BJ (cell line): ENCODE results near the gene SRRM5. TPM values are rescaled to one million over a fixed set of nuclear protein-coding genes. Genes with fewer than 3 reads are reported as not detected.

Experiments used
- CTCF ChIA-PET: fragments of 350-600 bp; formaldehyde crosslinking; extraction: SDS; loops from one replicate; lab custom pipeline; 2021; ENCODE audit warnings: antibody characterized with exemption, inconsistent platforms; lab: Yijun Ruan, JAX
- POLR2A ChIA-PET: fragments of 300-600 bp; sonication (Branson Sonifier 250); formaldehyde crosslinking; extraction: SDS; loops from one replicate; lab custom pipeline; 2021; ENCODE audit warnings: antibody characterized with exemption; lab: Charles Lee
- DNase-seq: peaks from one replicate; pipeline ENCODE4 v3.0.0-alpha.2; 2011; ENCODE audit warnings: low read depth
- H3K27me3 ChIP-seq: 2 replicates; pipeline ENCODE4 v1.6.0; 2011; ENCODE audit warnings: low read length; ENCODE audit not compliant: control insufficient read depth, insufficient read depth
- H3K36me3 ChIP-seq: 2 replicates; pipeline ENCODE4 v1.5.1; 2011; ENCODE audit warnings: low read length; ENCODE audit not compliant: control insufficient read depth, insufficient read depth
- H3K4me3 ChIP-seq: 2 replicates; pipeline ENCODE4 v1.5.1; 2011; ENCODE audit warnings: low read depth, mild to moderate bottlenecking, control low read depth, low read length
- CTCF ChIP-seq: IDR thresholded peaks from 2 replicates; pipeline ENCODE4 v1.5.1; 2011; ENCODE audit warnings: low read depth, mild to moderate bottlenecking, control low read depth, inconsistent platforms, low read length, moderate library complexity; ENCODE audit not compliant: insufficient read depth
- polyA plus RNA-seq: library from polyadenylated mRNA; depleted of rRNA; stranded (reverse); fragments of >200 nt; gene quantifications from 2 replicates; pipeline ENCODE4 v1.2.3, GENCODE V29; 2011

SRRM5 gene
- polyA plus RNA-seq, 1 experiment, result 0.04 TPM

- peak overlapping the region; percentile 86 for H3K4me3 ChIP-seq
- TF ChIP-seq CTCF, result no peak
- H3K36me3 ChIP-seq, result no peaks in the 10 kb centered on the region
- POLR2A ChIA-PET, result no interaction called here
- no peaks in the 10 kb centered on the region for H3K27me3 ChIP-seq
- CTCF ChIA-PET, result no interaction called here
- DNase-seq, result no peak
Observed at GRCh38 chr19:43618921-43619261, 7.0 kb downstream of the SRRM5 start.

DNA sequence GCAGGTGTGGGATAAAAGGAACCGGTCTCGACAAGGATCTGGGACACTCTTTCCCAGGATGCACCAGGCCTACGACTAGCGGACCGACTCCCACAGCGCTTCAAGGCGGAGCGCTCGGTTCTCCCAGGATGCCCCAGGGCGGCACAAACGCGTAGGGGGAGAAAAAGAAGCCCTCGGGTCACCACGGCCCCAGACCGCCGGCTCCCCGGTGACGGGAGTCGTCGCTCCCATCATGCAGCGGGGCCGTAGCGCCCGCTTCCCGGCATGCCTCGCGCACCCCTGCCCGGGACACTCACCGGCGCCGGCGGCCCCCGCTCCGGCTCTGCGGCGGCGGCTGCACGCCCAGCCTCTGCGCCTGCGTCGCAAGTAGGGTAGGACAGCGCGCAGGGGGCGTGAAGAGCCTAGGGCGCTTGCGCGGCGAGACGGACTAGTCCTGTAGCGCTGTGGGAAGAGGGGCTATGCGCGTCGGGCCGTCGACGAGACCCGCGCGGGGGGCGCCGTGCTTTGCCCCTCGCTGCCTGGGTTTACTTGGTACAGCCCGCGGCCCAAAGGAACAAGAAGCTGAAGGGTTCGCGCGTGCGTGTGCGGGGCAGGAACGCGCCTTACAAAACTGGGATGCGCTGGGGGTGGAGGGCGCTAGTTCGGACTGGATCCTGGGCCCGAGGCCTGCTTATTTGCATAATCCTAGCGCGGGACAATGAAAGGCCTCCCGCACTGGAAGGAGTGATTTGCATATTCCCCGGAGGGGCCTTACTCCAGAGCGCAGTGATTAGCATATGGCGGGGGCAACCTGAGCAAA, 7.6 kb downstream of the SRRM5 start, which contains the start of gene ZNF428:
Gene ZNF428, minus strand, starts transcription at position 368 of the 799 bp plus-strand sequence. CDS start 5,325 bp downstream, outside the sequence.
- POLR2A ChIA-PET, result no interaction called here
- Histone ChIP-seq H3K27me3 (no peaks in the 10 kb centered on the region), H3K36me3 (no peaks in the 10 kb centered on the region), H3K4me3 (peak within 1 kb of the TSS; percentile 86)
- CTCF ChIA-PET, result no interaction called here
- peak; percentile 38 for DNase-seq
- TF ChIP-seq CTCF, result no peak

DNA sequence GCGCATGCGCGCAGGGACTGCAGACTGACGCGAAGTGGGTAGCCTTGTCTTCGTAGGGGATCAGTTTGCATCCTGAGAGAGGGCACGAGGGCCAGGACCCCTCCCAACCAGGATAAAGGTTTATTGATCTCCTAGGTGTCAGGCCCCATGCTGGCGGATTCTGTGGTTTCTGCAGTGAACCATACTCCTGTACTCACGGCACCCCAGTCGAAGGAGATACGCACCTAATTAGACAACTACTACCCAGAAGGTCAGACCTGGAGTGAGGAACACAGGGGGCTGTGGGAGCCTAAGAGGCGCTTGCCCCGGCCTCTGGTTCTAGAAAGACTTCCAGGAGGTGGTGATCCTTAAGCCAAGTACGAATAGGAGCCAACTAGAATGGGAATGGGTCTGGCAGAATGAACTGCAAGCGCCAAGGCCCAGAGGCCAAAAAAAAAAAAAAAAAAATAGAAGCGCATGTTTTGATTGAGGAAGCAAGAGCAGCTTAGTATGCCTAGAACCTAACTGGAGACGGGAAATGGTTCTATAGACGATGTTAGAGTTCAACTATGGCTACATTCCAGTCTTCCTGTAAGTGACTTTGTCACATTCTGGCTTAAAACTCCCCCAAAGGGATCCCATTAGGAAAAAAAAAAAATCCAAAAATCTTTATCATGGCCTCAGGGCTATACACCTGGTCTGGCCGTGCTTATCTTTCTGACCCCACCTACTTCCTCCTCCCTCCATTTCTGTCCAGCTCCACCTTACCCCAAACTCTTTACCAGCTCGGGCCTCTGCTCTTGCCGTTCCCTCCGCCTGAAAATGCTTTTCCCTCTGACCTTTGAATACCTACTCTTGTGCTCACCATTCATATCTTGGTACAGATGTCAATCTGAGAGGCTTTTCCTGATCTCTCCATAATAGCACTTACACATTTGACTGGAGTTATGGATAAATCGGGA, 8.4 kb downstream of the SRRM5 start:
- CTCF ChIA-PET, result no interaction called here
- TF ChIP-seq CTCF, result no peak
- peak overlapping the region; percentile 86 for H3K4me3 ChIP-seq
- no peaks in the 10 kb centered on the region for H3K27me3 ChIP-seq
- POLR2A ChIA-PET, result interaction anchor here (0.6 kb wide), 1 partner anchor 9 kb away, joined by 3 read pairs; no protein-coding TSS in a partner anchor
- no peak for DNase-seq
- H3K36me3 ChIP-seq, result no peaks in the 10 kb centered on the region

GRCh38 chr19:43622070-43622469, 10.2 kb downstream of the SRRM5 start:
- Histone ChIP-seq H3K4me3 (no peak overlapping the region), H3K27me3 (no peaks in the 10 kb centered on the region; the same call in 1 of the 2 replicates), H3K36me3 (no peaks in the 10 kb centered on the region)
- CTCF ChIA-PET, result no interaction called here
- DNase-seq, result no peak
- TF ChIP-seq CTCF, result no peak
- POLR2A ChIA-PET, result no interaction called here

GRCh38 chr19:43622956-43623355, 11.1 kb downstream of the SRRM5 start:
- CTCF ChIA-PET, result no interaction called here
- TF ChIP-seq CTCF, result no peak
- DNase-seq, result no peak
- Histone ChIP-seq H3K36me3 (no peaks in the 10 kb centered on the region), H3K4me3 (no peak overlapping the region), H3K27me3 (no peaks in the 10 kb centered on the region; the same call in 1 of the 2 replicates)
- POLR2A ChIA-PET, result no interaction called here
